Prostate gland (tissue), 2 donors: ENCODE results near the gene SUPT6H. TPM values are rescaled to one million over a fixed set of nuclear protein-coding genes. Genes with fewer than 3 reads are reported as not detected.

Source experiments
- DNase-seq: peaks from one replicate; pipeline ENCODE4 v3.0.0-alpha.2; 2019; ENCODE audit warnings: low spot score
- H3K27ac ChIP-seq, 2 donors: fragments of 200-600 bp; sonication (generic); 2 replicates each; pipeline ENCODE4 v1.5.1; 2017 to 2019
- H3K27me3 ChIP-seq: fragments of 200-600 bp; sonication (generic); replicated peaks from 2 replicates; pipeline ENCODE4 v1.5.1; 2019; ENCODE audit not compliant: insufficient read depth
- H3K36me3 ChIP-seq, 2 donors: fragments of 200-600 bp; sonication (generic); 1 replicate in 1 of 2; 2 replicates in 1 of 2; pipeline versions ENCODE4 v1.5.1 to v1.8.1; 2017 to 2019
- H3K4me1 ChIP-seq: fragments of 200-600 bp; sonication (generic); replicated peaks from 2 replicates; pipeline ENCODE4 v1.5.1; 2019
- H3K4me3 ChIP-seq, 2 donors: fragments of 200-600 bp; sonication (generic); 2 replicates each; pipeline ENCODE4 v1.5.1; 2017 to 2019
- H3K9me3 ChIP-seq: fragments of 200-600 bp; sonication (generic); 2 replicates; pipeline ENCODE4 v1.5.1; 2017
- CTCF ChIP-seq, 4 experiments: fragments of 200-600 bp in 2 of 4; fragments of 450-650 bp in 2 of 4; sonication (generic) in 2 of 4; IDR thresholded peaks; 1 replicate in 3 of 4; 2 replicates in 1 of 4; pipeline ENCODE4 v1.5.1; 2016 to 2019; ENCODE audit warnings: antibody characterized with exemption in 4 of 4, mild to moderate bottlenecking in 2 of 4, moderate library complexity in 2 of 4
- POLR2A ChIP-seq: fragments of 450-650 bp; IDR thresholded peaks from one replicate; pipeline ENCODE4 v1.6.1; 2016; ENCODE audit warnings: antibody characterized with exemption, mild to moderate bottlenecking
- POLR2AphosphoS5 ChIP-seq: sonication (generic); formaldehyde crosslinking; IDR thresholded peaks from one replicate; pipeline ENCODE4 v1.6.1; 2017; ENCODE audit warnings: antibody characterized with exemption
- WGBS: methylation state at CpG from one replicate; pipeline ENCODE4 v1.1.5; 2018; 5-methylcytosine and 5-hydroxymethylcytosine counted together
- intact Hi-C: fragments of 100-400 bp; cut with DNase I; formaldehyde crosslinking; loops from one replicate; pipeline ENCODE4 v1.14.2; 2022
- total RNA-seq, 2 donors: library from RNA; depleted of rRNA; stranded (reverse); fragments of >200 nt; gene quantifications; one replicate each; pipeline ENCODE4 v1.1.0, GENCODE V29; 2016

SUPT6H gene
- total RNA-seq, 2 donors from 2014 or later = 52.7 to 138 TPM

GRCh38 chr17:28623696-28624095 lies 38.3 kb upstream of the SUPT6H start:
- Histone ChIP-seq H3K4me1 (no peaks in the 10 kb centered on the region), H3K36me3 (peaks cover 20 to 26% of the 10 kb centered on the region in 2 donors), H3K27me3 (no peaks in the 10 kb centered on the region), H3K27ac (no peak overlapping the region), H3K9me3 (no peaks in the 10 kb centered on the region), H3K4me3 (no peak overlapping the region)
- DNase-seq = no peak
- 88% methylated on average over 4 of the region's 4 CpGs for WGBS
- intact Hi-C loops = no loop called here
- TF ChIP-seq POLR2AphosphoS5 (no peak), CTCF (IDR thresholded peaks at IDR 0.05) (no peak), POLR2A (no peak)

- TF ChIP-seq POLR2A (no peak), CTCF (IDR thresholded peaks at IDR 0.05) (no peak), POLR2AphosphoS5 (no peak)
- Histone ChIP-seq H3K4me3 (no peak overlapping the region), H3K36me3 (peaks cover 17 to 24% of the 10 kb centered on the region in 2 donors), H3K27me3 (no peaks in the 10 kb centered on the region), H3K4me1 (no peaks in the 10 kb centered on the region), H3K9me3 (no peaks in the 10 kb centered on the region), H3K27ac (no peak overlapping the region)
- 95% methylated on average over 2 of the region's 2 CpGs for WGBS
- intact Hi-C loops = no loop called here
- no peak for DNase-seq
Observed at GRCh38 chr17:28624148-28624547, 37.9 kb upstream of the SUPT6H start.

GRCh38 chr17:28626818-28627217 lies 35.2 kb upstream of the SUPT6H start:
- WGBS = 89% methylated on average over 4 of the region's 4 CpGs
- intact Hi-C loops = no loop called here
- no peak overlapping the region for H3K4me3 ChIP-seq

GRCh38 chr17:28634206-28634865 lies 27.7 kb upstream of the SUPT6H start:
- H3K4me3 ChIP-seq = no peak overlapping the region
- H3K27ac ChIP-seq = no peak overlapping the region
- H3K4me1 ChIP-seq = no peaks in the 10 kb centered on the region
- no peak for TF ChIP-seq POLR2A
- no peak for TF ChIP-seq POLR2AphosphoS5
- no peak for TF ChIP-seq CTCF (IDR thresholded peaks at IDR 0.05)
- WGBS = 82% methylated on average over 14 of the region's 14 CpGs
- intact Hi-C loops = no loop called here
- H3K36me3 ChIP-seq = peaks cover 25 to 30% of the 10 kb centered on the region in 2 donors
- H3K9me3 ChIP-seq = no peaks in the 10 kb centered on the region
- H3K27me3 ChIP-seq = no peaks in the 10 kb centered on the region
- no peak for DNase-seq

More at GRCh38 chr17:28626818-28627217, 35.2 kb upstream of the SUPT6H start:
- Histone ChIP-seq H3K27me3 (no peaks in the 10 kb centered on the region), H3K27ac (no peak overlapping the region), H3K36me3 (peaks cover 6 to 21% of the 10 kb centered on the region in 2 donors), H3K9me3 (no peaks in the 10 kb centered on the region), H3K4me1 (no peaks in the 10 kb centered on the region)
- DNase-seq = no peak
- TF ChIP-seq CTCF (IDR thresholded peaks at IDR 0.05) = no peak
- no peak for TF ChIP-seq POLR2A
- TF ChIP-seq POLR2AphosphoS5 = no peak

DNA sequence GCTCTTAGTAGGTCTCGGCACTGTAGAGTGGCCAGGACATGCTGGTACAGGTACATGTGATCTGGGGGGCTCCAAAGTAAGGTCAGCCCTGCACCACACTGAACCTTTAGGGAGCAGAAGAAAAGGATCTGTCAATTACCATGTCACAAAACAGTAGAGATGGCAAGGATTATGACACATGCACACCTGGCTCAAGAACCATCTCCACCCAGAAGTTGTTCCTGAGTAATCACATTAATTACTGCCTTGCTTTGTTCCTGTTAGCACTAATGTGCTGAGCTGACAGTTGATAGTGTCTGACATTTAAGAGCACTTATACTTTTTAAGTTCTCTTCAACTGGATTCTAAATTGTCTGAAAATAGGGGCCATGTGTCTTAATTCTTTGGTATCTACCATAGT lies 26.5 kb upstream of the SUPT6H start:
- DNase-seq = no peak
- no peaks in the 10 kb centered on the region for H3K4me1 ChIP-seq
- TF ChIP-seq CTCF (IDR thresholded peaks at IDR 0.05) (no peak), POLR2A (no peak), POLR2AphosphoS5 (no peak)
- intact Hi-C loops = no loop called here
- no peaks in the 10 kb centered on the region for H3K27me3 ChIP-seq
- no peaks in the 10 kb centered on the region for H3K9me3 ChIP-seq
- H3K4me3 ChIP-seq = no peak overlapping the region
- WGBS = 85% methylated on average over 1 of the region's 1 CpG
- H3K36me3 ChIP-seq = peaks cover 31 to 35% of the 10 kb centered on the region in 2 donors
- H3K27ac ChIP-seq = no peak overlapping the region
